Heart left ventricle (tissue), 16 donors: ENCODE data around the gene POLR2M. TPM values are rescaled to one million over a fixed set of nuclear protein-coding genes. Genes with fewer than 3 reads are reported as not detected.

Experiments
- ATAC-seq, 4 donors: fragments of 200-7000 bp; cut with Tn5 transposase; one replicate each; pipeline ENCODE4 v1.9.1; 2020 to 2022; ENCODE audit warnings: moderate library complexity in 4 of 4, mild to moderate bottlenecking in 3 of 4, moderate number of reproducible peaks in 1 of 4
- DNase-seq, 5 donors: peaks; one replicate each; pipeline ENCODE4 v3.0.0-alpha.2; 2020
- H3K27ac ChIP-seq, 12 donors: fragments of 200-600 bp; sonication (generic) in 4 of 12; one replicate each; pipeline versions ENCODE4 v1.5.0 to v1.8.0; 2016 to 2022; ENCODE audit warnings: mild to moderate bottlenecking in 2 of 12
- H3K27me3 ChIP-seq, 9 donors: fragments of 200-600 bp; sonication (generic) in 2 of 9; one replicate each; pipeline versions ENCODE4 v1.5.1 to v1.8.0; 2016 to 2022; ENCODE audit warnings: mild to moderate bottlenecking in 3 of 9
- H3K36me3 ChIP-seq, 9 donors: fragments of 200-600 bp; sonication (generic) in 2 of 9; one replicate each; pipeline versions ENCODE4 v1.5.0 to v1.8.0; 2018 to 2022; ENCODE audit warnings: mild to moderate bottlenecking in 2 of 9
- H3K4me1 ChIP-seq, 12 donors: fragments of 200-600 bp; sonication (generic) in 4 of 12; one replicate each; pipeline versions ENCODE4 v1.5.0 to v1.8.0; 2016 to 2022; ENCODE audit warnings: mild to moderate bottlenecking in 3 of 12
- H3K4me3 ChIP-seq, 12 donors: fragments of 200-600 bp; sonication (generic) in 4 of 12; one replicate each; pipeline versions ENCODE4 v1.5.0 to v1.8.0; 2017 to 2022; ENCODE audit warnings: mild to moderate bottlenecking in 9 of 12, moderate library complexity in 4 of 12
- H3K9me3 ChIP-seq, 12 donors: fragments of 200-600 bp; sonication (generic) in 4 of 12; one replicate each; pipeline versions ENCODE4 v1.5.0 to v1.8.0; 2016 to 2022; ENCODE audit warnings: mild to moderate bottlenecking in 1 of 12
- POLR2A ChIP-seq, 2 donors: fragments of 450-650 bp; IDR thresholded peaks; one replicate each; pipeline ENCODE4 v1.6.1; 2017; ENCODE audit warnings: antibody characterized with exemption in 2 of 2, mild to moderate bottlenecking in 2 of 2, moderate library complexity in 2 of 2
- WGBS, 4 donors: extraction: QIAGEN DNeasy Blood & Tissue Kit in 2 of 4; methylation state at CpG; one replicate each; pipeline versions ENCODE4 v1.1.5 to v1.1.7; 2013 to 2018; 5-methylcytosine and 5-hydroxymethylcytosine counted together
- intact Hi-C, 10 donors: fragments of 100-400 bp; cut with DNase I; formaldehyde crosslinking; loops; one replicate each; pipeline versions ENCODE4 v1.11.1 to v1.14.2; 2022
- polyA plus RNA-seq, 2 donors: library from polyadenylated mRNA; stranded (reverse); fragments of 200-250 nt; gene quantifications; one replicate each; pipeline ENCODE4 v1.2.3, GENCODE V29; 2013
- total RNA-seq, 9 donors: library from RNA; depleted of rRNA in 2 of 9; stranded (reverse); fragments of >200 nt in 2 of 9; fragmentation: NEBNext Ultra II Directional in 3 of 9; extraction: Animal tissue kit (Norgen Biotek cat#: 25700) in 3 of 9; gene quantifications; one replicate each; pipeline versions ENCODE4 v1.1.0 to v1.2.4, GENCODE V29; 2016 to 2023
- TF ChIP-seq, protein P1 (sequence below), 12 donors: fragments of 200-600 bp; sonication (generic) in 4 of 12; IDR thresholded peaks; one replicate each; pipeline versions ENCODE4 v1.5.0 to v1.8.0; 2018 to 2022; ENCODE audit warnings: antibody characterized with exemption in 12 of 12, mild to moderate bottlenecking in 5 of 12
- donor health status: ischemic (EF 13 %, LVEDD 7.1; RV severe dilation, severe dysfunction).
- donor health status: healthy with polysubstance abuse.
- donor health status: DM: no; HTN: yes; CAD: no.
- donor health status: DM: no; HTN: no; CAD: no.
- donor health status: ischemic (EF 25% LVEDD 6.9; RV normal size, moderate dysfunction).
- donor health status: ischemic (EF 25% LVEDD 5.7; RV mildly dilated, moderate dysfunction).
- donor health status: healthy.
- donor health status: DM: yes; HTN: yes; CAD: no.
- donor health status: ischemic (EF 35%, LVEDD 5.7; RV mildly dilated, moderate dysfunction).
- donor health status: nonischemic (EF 11% LVEDD 7.7; RV severe dilation, severe dysfunction).
- donor health status: DM: yes; HTN: yes; CAD: no.
- donor health status: PGD.
- donor health status: ischemic (EF 29% LVEDD 5.4; RV normal size, mild dysfunction).
- donor health status: nonischemic (EF 23%, LVEDD 6.1; RV moderate dilation, normal function).

POLR2M gene
- total and polyA plus RNA-seq, 11 donors, result 17.4 to 243 (median 52.8) TPM

DNA sequence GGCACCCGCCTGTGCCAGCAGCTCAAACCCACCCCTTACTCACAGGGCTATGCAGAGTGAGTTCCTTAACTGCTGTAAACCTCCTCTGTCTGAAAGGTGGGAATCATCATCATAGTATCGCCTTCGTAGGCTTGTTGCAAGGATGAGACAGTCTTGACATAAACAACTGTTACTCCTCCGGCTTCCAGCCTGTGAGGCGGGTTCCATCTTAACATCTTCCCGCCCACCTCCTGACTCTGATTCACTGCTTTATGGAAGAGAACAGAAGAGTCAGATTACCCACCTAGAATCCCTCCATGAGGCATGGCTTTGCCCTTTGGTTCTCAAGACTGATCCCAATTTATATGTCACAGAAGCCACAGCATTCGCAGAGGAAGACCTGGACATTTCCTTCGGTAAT, 21.9 kb downstream of the POLR2M start:
- 93 to 98% (median 96%) methylated on average over 8 of the region's 8 CpGs for WGBS, 4 donors
- DNase-seq (no peak), ATAC-seq (no peak)
- intact Hi-C loops, result loop anchor here in 2 of 10 donors (10.0 kb wide), 2 partner anchors 54 to 174 kb away; no protein-coding TSS in a partner anchor
- Histone ChIP-seq H3K27ac (no peak overlapping the region), H3K9me3 (peaks cover 0 to 13% (median 0%) of the 10 kb centered on the region in 12 donors), H3K4me1 (peaks cover 0 to 10% (median 4%) of the 10 kb centered on the region in 12 donors), H3K4me3 (no peak overlapping the region), H3K36me3 (no peaks in the 10 kb centered on the region), H3K27me3 (no peaks in the 10 kb centered on the region)
- TF ChIP-seq POLR2A (IDR thresholded peaks at IDR 0.05), result no peak
- TF ChIP-seq, protein P1, sequence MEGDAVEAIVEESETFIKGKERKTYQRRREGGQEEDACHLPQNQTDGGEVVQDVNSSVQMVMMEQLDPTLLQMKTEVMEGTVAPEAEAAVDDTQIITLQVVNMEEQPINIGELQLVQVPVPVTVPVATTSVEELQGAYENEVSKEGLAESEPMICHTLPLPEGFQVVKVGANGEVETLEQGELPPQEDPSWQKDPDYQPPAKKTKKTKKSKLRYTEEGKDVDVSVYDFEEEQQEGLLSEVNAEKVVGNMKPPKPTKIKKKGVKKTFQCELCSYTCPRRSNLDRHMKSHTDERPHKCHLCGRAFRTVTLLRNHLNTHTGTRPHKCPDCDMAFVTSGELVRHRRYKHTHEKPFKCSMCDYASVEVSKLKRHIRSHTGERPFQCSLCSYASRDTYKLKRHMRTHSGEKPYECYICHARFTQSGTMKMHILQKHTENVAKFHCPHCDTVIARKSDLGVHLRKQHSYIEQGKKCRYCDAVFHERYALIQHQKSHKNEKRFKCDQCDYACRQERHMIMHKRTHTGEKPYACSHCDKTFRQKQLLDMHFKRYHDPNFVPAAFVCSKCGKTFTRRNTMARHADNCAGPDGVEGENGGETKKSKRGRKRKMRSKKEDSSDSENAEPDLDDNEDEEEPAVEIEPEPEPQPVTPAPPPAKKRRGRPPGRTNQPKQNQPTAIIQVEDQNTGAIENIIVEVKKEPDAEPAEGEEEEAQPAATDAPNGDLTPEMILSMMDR (IDR thresholded peaks at IDR 0.05), result no peak

DNA sequence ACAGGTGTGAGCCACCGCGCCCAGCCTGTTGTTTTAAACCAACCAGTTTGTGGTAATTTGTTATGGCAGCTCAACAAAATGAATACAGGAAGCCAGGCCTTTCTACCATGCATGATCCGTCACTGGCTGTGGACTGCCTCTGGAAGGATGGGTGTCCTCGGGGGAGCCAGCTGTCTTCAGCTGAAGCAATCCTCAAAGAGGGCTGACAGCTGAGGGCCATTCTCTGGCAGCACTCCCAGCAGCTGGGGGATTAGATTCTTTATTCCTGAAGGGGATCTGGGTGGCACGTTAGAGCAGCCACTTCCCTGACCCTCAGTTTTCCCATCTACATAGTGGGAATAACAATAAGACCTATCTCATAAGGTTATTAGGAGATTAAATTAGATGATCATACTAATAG, 24.4 kb downstream of the POLR2M start:
- 82 to 94% (median 91%) methylated on average over 4 to 5 of the region's 5 CpGs for WGBS, 4 donors

DNA sequence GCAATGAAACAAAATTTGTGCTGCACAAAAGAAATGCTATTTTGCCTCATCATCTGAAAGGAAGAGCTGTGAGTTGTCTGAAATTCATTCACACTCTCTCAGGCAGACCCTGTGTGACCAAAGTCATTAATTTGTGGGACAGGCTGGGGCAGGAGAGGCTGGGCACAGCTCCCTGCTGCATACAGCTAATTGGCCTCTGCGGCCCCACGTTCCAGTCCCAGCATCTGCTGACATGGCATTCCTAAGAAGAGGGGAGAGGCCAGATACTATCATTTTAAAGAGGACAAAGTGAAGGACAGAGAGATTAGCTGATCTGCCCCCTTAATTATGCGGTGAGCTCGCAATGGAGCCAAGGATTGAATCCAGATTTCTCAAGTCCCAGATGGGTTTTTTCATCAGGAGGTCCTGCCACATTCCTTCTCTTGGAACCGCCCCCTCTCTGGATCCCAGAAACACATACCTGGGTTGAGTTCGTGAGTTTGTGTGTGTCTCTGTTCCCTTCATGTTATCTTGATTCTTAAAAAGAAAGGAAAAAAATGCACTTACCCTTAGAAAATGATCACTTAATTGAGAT, 25.1 kb downstream of the POLR2M start:
- Histone ChIP-seq H3K27me3 (no peaks in the 10 kb centered on the region), H3K36me3 (no peaks in the 10 kb centered on the region), H3K4me1 (peaks cover 0 to 10% (median 4%) of the 10 kb centered on the region in 12 donors), H3K4me3 (no peak overlapping the region), H3K27ac (no peak overlapping the region), H3K9me3 (peaks cover 0 to under 1% (median 0%) of the 10 kb centered on the region in 12 donors)
- no peak for ATAC-seq
- DNase-seq, result no peak
- intact Hi-C loops, result loop anchor here in 6 of 10 donors (2.0 to 10.0 kb wide), 7 partner anchors 126 to 453 kb away; no protein-coding TSS in a partner anchor
- TF ChIP-seq, protein P1 (IDR thresholded peaks at IDR 0.05), result no peak
- TF ChIP-seq POLR2A (IDR thresholded peaks at IDR 0.05), result no peak
- WGBS, 4 donors, result 70 to 77% (median 73%) methylated on average over 6 of the region's 6 CpGs

More for the DNA sequence above, 24.4 kb downstream of the POLR2M start:
- no peak overlapping the region for H3K27ac ChIP-seq
- intact Hi-C loops, result loop anchor here in 6 of 10 donors (5.0 to 10.0 kb wide), 6 partner anchors 126 to 454 kb away; no protein-coding TSS in a partner anchor
- H3K4me1 ChIP-seq, result peaks cover 0 to 10% (median 4%) of the 10 kb centered on the region in 12 donors
- no peaks in the 10 kb centered on the region for H3K27me3 ChIP-seq
- no peaks in the 10 kb centered on the region for H3K36me3 ChIP-seq
- ATAC-seq (peak in 1 of 4 donors; percentile 18), DNase-seq (no peak)
- no peak for TF ChIP-seq POLR2A (IDR thresholded peaks at IDR 0.05)
- TF ChIP-seq, protein P1 (IDR thresholded peaks at IDR 0.05), result no peak
- no peak overlapping the region for H3K4me3 ChIP-seq
- H3K9me3 ChIP-seq, result no peaks in the 10 kb centered on the region

DNA sequence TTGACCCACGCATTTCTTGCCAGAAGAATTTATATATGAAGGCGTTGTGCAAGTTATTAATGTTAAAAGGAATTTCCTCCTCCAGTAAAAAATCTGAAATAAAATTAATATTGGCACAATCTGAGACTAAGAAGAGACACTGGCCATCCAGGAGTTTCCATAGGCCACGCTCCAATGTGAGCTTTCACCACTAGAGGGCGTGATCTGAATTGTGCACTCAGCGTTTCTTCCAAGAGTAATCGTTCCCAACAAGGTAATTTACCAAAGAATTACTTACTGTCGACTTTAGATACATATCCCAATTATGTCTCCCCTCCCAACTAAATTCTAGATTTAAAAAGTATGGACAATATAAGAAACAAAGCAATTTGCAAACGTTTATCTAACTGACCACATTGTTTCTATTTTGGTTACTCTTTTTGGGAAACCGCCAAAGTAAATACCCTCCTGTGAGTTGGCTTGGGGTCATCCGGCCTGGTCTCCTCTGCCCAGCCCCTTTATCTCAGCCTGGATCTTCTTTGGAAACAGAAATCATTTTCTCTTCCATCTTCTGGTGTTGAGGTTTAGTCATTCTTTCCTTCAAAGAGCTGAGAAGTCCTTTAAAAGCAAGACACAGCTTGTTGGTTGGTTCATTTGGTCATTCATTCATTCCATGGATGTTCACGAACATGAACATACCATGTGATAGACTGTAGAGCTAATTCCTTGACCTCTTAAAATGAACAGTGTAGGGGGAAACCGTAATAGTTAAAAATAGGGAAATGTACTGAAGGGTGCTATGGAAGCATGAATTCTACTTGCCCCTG, 26.2 kb downstream of the POLR2M start:
- peaks cover 0 to 10% (median 4%) of the 10 kb centered on the region in 12 donors for H3K4me1 ChIP-seq
- no peak overlapping the region for H3K4me3 ChIP-seq
- H3K27me3 ChIP-seq, result no peaks in the 10 kb centered on the region
- peaks cover 0 to 6% (median 0%) of the 10 kb centered on the region in 12 donors for H3K9me3 ChIP-seq
- DNase-seq, result peak in 3 of 5 donors; percentile 35 to 52 (median 37)
- peak in 2 of 4 donors; percentile 58 to 69 for ATAC-seq
- no peak overlapping the region for H3K27ac ChIP-seq
- H3K36me3 ChIP-seq, result no peaks in the 10 kb centered on the region
- intact Hi-C loops, result loop anchor here in 6 of 10 donors (2.0 to 10.0 kb wide), 7 partner anchors 125 to 452 kb away; no protein-coding TSS in a partner anchor
- TF ChIP-seq POLR2A (IDR thresholded peaks at IDR 0.05), result no peak
- TF ChIP-seq, protein P1 (IDR thresholded peaks at IDR 0.05), result peak; percentile 80 to 93 (median 88)
- WGBS, 4 donors, result 38 to 43% (median 41%) methylated on average over 12 of the region's 12 CpGs
